NCI-H345 treated with DMSO at 0.1 percent for 48 hours (cell line): ENCODE data around the gene ZDBF2.
"Not testable (repeated sequence)": the region's sequence is repeated elsewhere in the genome, so short reads cannot be mapped to it uniquely, and the experiment has no call there.

ENCODE experiments used
- DNase-seq: peaks from one replicate; lab custom pipeline; 2025; ENCODE audit not compliant: unreplicated experiment; lab: John Stamatoyannopoulos, UW

The ZDBF2 gene

GRCh38 chr2:206274434-206275311 lies at the start of gene ZDBF2:
TSS of gene ZDBF2 (plus strand) at chr2:206274663. CDS start at chr2:206281850, 7,187 bp downstream.
- DNase-seq = no peak

- DNase-seq = no peak
These were observed 48.8 kb upstream of the ZDBF2 start for GRCh38 chr2:206225435-206226232.

- DNase-seq = not testable (repeated sequence)
These were observed 45.8 kb upstream of the ZDBF2 start for GRCh38 chr2:206228636-206229035.

GRCh38 chr2:206229642-206230041 lies 44.8 kb upstream of the ZDBF2 start:
- no peak for DNase-seq

GRCh38 chr2:206230060-206230762 lies 44.3 kb upstream of the ZDBF2 start:
- DNase-seq = peak; percentile 95

- DNase-seq = no peak
These were observed 42.7 kb upstream of the ZDBF2 start for GRCh38 chr2:206231669-206232286.

- DNase-seq = peak; percentile 24
These were observed 42.0 kb upstream of the ZDBF2 start for GRCh38 chr2:206232287-206233035.

GRCh38 chr2:206239157-206239556 lies 35.3 kb upstream of the ZDBF2 start:
- DNase-seq = no peak

- no peak for DNase-seq
These were observed 34.1 kb upstream of the ZDBF2 start for GRCh38 chr2:206240327-206240726.

GRCh38 chr2:206241736-206242135 lies 32.7 kb upstream of the ZDBF2 start:
- no peak for DNase-seq

- DNase-seq = no peak
These were observed 29.2 kb upstream of the ZDBF2 start for GRCh38 chr2:206245265-206245672.

- no peak for DNase-seq
These were observed 24.2 kb upstream of the ZDBF2 start for GRCh38 chr2:206250041-206250897.

- no peak for DNase-seq
These were observed 21.2 kb upstream of the ZDBF2 start for GRCh38 chr2:206253125-206253776.

- DNase-seq = no peak
These were observed 20.7 kb upstream of the ZDBF2 start for GRCh38 chr2:206253777-206254166.

GRCh38 chr2:206255003-206255402 lies 19.5 kb upstream of the ZDBF2 start:
- no peak for DNase-seq

- DNase-seq = no peak
These were observed 17.7 kb upstream of the ZDBF2 start for GRCh38 chr2:206256706-206257205.

GRCh38 chr2:206257350-206257749 lies 17.1 kb upstream of the ZDBF2 start:
- no peak for DNase-seq

GRCh38 chr2:206257861-206258260 lies 16.6 kb upstream of the ZDBF2 start:
- DNase-seq = no peak

- not testable (repeated sequence) for DNase-seq
These were observed 15.8 kb upstream of the ZDBF2 start for GRCh38 chr2:206258615-206259014.
